ENCODE data around the gene ZNF483.

GRCh38 chr9:111516061-111516465 lies 8.9 kb upstream of the ZNF483 start:
- TF ChIP-seq POLR2A (IDR thresholded peaks at IDR 0.05; ENCODE audit: low read depth, low read length), result no peak
- no peak for TF ChIP-seq POLR2AphosphoS5 (IDR thresholded peaks at IDR 0.05; ENCODE audit: low read depth, low read length)
- TF ChIP-seq TAF1 (IDR thresholded peaks at IDR 0.05; ENCODE audit: low read depth, low read length), result no peak
- no peak for TF ChIP-seq POU2F2 (IDR thresholded peaks at IDR 0.05; ENCODE audit: low read depth, low read length)

All from GM12891 (cell line).